ENCODE data around the gene ACAN.
A peak's percentile ranks its signal among the peaks of the same experiment; 100 is the strongest.

ACAN gene

DNA sequence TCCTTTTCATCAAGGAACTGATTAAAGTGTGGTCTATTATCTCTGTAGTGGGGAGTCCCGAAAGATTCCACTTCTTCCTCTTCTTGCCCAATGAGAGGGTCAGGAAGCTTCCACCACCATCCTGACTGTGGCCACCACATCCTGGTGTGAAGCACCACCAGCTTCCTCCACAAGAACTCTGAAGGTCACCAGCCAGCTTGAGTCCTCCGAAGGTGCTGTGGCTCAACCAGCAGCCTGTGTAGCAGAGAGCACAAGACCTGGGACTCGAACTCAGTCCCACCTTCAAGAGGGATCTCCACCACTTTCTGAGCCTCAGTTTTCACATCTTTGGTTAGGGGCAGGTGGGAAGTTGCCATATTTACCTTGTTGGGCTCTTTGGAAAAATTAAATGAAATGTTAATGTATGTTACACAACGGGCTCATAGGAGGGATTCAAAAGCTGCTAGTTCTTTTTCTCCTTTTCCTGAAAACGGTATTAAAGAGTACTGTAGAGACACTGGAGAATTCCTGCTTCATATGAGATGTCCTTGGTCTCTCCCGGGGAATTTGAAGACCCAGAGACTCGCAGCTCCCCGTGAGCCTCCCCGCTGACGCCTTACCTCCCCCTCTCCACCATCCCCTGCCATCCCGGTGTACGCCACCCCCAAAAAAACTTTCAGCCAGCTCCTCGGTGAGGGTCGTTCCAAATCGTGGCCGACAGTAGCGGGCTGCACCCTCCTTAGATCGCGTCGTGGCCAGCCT, 816 bp upstream of the ACAN start:
- DNase-seq = no peak

DNA sequence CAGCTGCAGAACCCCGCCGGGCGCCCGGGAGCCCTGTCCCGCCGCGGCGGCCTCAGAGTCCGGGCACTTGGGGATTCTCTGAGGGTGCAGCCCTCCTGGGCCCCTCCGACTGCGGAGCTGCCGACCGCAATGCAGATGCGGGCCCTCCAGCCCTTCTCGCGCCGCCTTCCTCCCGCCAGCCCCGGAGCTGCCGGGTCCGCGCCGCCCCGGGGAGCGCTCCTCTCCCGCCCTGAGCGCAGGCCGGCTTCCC, 320 bp upstream of the ACAN start:
- no peak for DNase-seq

- no peak for DNase-seq
These were observed 648 bp downstream of the ACAN start for GRCh38 chr15:88803920-88804247.

- no peak for DNase-seq
These were observed 1.0 kb downstream of the ACAN start for GRCh38 chr15:88804257-88804656.

DNA sequence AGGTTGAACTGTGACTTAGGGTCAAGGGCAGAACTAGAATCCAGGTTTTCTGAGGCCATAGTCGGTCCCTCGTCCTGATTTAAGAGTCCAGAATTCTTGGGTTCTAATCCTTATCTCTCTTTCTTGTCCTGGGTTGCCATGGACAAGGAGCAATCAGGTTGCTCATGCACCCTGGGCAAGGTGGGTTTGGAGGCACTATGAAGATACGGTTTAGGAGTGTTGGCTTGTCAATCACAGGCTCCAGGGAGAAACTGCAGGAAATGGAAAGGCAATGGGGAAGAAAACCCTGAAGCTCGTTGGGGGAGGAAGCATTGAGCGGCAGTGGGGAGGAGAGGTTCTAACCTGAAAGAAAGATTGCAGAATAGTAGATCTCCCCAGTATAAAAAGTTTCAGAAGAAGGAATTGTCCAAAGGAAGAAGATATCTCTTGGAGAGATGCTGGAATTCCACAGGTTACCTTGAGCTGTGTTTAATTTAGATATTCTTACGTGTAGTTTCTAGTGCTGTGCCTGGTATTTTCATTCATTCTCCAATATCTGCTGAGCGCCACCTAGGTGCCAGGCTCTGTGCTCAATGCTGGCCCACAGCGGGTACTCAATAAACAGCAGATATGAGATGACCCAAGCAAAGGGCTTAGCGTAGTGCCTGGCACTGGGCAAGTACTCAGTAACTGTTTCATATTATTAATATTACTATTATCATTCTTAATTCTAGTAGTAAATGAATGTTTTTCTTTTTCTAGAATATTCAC, 2.0 kb downstream of the ACAN start:
- DNase-seq = no peak

DNA sequence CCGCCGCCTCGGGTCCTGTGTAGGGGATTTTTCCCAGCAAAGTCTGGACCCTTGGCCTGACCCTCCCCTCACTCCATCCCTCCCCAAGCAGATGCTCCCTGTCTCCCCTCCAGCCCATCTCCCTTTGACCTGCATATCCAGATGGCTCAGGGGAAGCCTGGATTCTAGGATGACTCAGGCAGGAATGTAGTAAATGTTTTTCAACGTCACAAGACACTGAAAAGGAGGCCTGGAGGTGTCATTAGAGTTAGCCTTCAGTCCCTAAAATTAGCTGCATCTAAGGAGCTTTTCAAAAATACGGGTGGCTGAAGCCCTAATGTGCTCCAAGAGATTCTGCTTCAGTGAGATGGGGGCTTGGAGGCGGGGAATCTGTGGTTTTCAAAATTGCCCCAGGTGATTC, 7.2 kb downstream of the ACAN start:
- no peak for DNase-seq

DNA sequence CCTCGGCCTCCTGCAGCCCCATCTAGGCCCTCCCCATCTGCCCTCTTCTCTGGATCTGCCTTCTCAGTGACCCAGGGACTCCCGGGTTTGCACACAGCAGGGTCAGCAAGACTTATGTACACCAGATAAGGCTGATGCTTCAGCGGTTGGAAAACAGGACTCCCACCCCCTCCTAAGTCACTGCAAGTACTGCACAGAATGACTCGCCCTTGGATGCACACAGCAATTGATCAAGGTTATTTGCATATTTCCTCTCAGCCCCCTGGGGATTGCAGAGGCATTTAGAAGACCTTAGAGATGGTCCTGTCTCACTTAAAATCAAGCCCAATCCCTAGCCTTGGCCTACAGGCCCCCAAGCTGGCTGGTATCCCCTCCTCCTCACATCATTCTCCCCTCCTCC, 8.9 kb downstream of the ACAN start:
- DNase-seq = no peak

DNA sequence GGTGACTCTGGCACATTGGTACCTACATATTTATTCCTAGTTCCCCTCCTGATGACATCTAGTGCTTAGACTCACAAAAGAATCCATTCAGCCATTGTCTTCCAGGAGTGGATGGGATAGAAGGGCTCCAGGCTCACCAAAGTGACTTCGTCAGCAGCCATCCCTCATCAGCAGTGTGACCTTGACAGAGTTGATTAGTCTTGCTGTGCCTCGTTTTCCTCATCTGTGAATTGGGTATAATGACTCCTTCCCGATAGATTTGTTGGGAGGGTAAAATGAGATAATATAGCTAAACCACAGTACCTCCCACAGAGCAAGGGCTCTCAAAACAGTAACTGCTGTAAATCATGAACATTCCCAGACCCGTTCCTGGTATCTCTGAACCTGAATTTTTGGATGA, 10.7 kb downstream of the ACAN start:
- DNase-seq = no peak

DNA sequence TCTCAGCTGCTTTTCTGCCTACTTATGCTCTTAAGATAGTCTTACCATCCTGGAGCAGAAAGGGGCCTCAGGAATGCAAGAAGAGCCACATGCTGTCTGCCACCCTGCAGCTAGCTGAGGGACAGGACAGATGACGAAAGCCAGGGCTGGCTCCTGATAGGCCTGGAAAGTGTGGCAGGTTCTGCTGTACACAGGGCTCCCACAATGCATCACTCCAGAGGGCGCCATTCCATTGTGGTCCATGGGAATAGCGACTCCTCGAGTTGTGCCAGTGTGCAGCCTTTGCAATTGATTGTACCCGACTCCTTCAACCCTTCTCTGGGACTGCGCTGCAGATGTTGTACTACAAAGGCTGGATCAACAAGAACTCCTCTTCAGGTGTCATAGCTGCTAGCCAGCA, 11.2 kb downstream of the ACAN start:
- no peak for DNase-seq

DNA sequence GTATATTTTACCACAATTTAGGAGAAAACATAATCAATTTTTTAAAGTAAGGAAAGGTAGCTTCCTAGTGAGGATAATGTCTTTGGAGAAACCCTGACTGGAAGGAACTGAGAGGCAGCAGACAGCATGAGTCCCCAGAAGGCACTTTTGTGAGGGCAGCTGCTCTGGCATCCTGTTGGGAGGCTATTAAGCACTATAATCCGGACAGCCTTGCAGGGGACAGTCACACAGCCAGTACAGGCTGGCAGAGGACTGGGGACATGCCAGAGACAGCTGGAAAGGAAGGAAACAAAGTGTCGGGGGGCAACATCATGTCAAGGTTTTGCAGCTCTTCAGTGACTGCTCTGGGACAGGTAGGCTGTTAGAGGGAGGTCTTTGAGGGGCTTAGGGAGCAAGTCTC, 15.7 kb downstream of the ACAN start:
- no peak for DNase-seq

DNA sequence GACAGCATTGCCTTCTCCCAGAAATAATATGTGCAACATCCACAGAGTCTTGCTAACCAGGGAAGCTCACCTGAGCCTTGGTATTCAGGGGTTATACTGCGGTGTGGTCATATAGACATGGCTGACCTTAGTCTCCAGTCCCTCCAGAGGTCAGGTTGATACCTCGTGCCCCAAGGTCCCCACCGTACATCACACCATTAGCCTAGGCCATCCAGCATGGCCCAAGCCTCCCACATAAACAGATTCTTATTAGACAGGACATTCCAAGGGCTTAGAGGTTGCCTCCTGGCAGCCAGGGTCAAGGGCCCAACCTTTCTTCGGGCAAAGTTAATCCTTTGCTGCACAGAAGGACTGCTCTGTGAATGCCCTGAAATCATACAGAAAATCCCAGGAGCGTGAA, 18.8 kb downstream of the ACAN start:
- DNase-seq = no peak

DNA sequence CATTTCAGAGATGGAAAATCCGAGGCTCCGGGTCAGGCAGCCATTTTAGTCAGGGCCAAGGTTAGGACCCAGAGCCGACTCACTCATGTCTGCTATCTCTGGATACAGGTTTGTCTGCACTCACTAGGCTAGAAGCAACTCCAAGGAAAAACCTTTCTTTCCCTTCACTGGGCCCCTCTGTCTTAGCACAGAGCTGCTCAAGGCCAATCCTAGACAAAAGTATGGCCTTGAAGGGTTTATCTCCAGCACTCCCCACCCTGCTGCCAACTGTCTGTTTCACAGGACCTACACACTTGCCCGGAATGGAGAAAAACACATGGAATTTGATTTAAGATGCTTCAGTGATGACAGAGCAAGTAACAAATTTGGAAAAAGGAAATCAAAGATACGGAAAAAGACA, 25.6 kb downstream of the ACAN start:
- DNase-seq = no peak

GRCh38 chr15:88830016-88830415, 26.8 kb downstream of the ACAN start:
- DNase-seq = no peak

- DNase-seq = no peak
These were observed 29.8 kb downstream of the ACAN start for GRCh38 chr15:88832820-88833730.

DNA sequence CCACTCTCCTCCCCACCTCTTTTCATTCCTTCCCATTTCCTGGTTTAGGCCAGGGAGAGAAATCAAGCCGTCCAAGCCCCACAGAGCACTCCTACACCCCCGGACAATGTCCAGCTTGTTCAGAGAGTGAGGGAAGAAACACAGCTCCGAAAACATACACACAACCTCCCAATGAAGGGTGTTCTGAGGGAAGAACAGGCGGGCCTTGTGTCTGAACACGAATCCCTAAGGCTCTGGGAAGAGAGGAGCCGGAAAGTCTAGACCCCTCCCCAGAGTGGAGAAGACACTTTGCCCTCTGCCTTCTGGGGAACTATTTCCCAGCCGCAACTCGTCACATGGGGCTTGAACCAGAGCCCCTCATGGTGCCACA, 30.5 kb downstream of the ACAN start:
- DNase-seq = no peak

DNA sequence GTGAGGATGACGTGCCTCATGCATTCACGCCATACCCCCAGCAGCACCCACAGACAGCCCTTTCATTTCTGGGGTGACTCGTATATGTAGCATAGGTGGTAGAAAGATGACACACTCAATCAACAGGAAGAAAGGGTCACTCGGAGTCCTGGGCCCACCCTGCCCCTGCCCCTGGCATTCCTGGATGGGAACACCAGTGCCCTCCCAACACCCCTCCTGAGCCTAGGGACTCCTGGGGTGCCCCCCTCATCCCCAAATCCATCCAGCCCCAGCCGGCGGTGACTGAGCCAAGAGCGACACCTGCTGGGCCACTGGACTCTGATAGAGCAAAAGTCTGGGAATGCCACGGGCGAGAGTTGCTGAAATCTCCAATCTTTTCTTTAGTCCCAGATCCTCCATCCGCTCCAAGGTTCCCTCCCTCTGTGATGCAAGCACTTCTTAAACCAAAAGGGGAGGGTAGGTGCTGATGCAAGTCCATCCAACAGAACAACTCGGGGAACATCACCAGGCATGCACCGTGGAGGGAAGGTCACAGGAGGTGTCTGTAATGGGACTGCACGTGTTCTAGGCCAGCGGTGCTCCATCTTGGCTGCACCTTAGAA, 31.1 kb downstream of the ACAN start:
- DNase-seq = peak in 1 of 3 experiments; percentile 30

- DNase-seq = no peak
These were observed 31.9 kb downstream of the ACAN start for GRCh38 chr15:88835119-88835518.

DNA sequence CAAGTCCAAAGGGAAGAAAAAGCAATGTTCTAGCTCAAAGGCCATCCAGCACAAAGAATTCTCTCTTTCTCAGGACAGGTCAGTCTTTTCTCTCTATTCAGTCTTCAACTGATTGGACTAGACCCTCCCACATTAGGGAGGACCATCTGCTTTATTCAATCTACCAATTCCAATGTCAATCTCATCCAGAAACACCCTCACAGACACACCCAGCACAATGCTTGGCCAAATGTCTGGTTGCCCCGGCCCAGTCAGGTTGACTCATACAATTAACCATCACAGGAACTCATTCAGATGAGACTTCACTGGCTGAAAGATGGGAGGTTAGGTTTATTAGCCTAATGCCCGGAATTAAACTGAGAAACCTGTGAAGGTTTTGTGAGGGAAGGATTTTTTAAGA, 32.4 kb downstream of the ACAN start:
- no peak for DNase-seq

- DNase-seq = no peak
These were observed 35.4 kb downstream of the ACAN start for GRCh38 chr15:88838667-88839066.

DNA sequence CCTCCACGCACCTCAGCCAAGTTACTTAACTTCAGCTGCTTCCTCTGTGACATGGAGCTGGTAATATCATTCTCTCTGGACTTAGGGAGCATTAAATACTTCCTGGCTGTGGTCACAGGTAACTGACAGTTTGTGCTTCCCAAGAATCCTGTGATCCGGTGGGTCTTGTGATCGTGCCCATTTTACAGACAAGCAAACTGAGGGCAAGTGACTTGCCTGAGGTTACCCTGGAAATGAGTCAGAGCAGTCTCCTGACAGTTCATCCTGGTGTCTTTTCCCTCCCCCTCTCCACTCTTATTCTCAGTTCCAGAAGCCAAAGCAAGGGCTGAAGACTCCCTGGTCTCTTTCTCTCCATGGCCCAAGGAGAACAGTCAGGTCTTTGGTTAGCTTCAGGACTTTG, 35.9 kb downstream of the ACAN start:
- no peak for DNase-seq

- DNase-seq = no peak
These were observed 36.7 kb downstream of the ACAN start for GRCh38 chr15:88839961-88840360.

GRCh38 chr15:88841236-88841635, 38.0 kb downstream of the ACAN start:
- no peak for DNase-seq

DNA sequence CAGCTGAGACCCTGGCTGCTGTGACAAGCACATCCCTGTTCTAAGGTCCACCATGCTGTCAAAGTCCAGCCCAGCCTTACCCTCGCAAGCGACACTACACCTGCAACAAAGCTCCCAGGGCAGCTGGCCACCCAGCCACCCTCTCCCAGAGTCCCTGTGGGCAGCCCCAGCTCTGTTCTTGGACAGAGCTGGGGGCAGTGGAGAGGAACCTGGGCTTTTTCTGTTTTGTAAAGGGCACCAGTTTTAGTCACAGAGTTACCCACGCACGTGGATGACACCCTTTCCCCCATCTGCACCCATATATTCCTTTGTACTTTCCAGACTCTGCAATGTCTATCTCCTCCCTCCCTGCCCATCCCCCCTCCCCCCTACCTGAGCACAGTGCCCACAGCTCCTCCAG, 38.9 kb downstream of the ACAN start:
- no peak for DNase-seq

GRCh38 chr15:88843334-88843733, 40.1 kb downstream of the ACAN start:
- DNase-seq = no peak

All from NCI-H1417 (cell line).